Measurements from ENCODE around the gene PROM1. TPM values are rescaled to one million over a fixed set of nuclear protein-coding genes. Genes with fewer than 3 reads are reported as not detected.

Gene PROM1
- total and polyA plus RNA-seq, 2 of the 4 experiments (the other 2 are of a cell fraction) = not detected

DNA sequence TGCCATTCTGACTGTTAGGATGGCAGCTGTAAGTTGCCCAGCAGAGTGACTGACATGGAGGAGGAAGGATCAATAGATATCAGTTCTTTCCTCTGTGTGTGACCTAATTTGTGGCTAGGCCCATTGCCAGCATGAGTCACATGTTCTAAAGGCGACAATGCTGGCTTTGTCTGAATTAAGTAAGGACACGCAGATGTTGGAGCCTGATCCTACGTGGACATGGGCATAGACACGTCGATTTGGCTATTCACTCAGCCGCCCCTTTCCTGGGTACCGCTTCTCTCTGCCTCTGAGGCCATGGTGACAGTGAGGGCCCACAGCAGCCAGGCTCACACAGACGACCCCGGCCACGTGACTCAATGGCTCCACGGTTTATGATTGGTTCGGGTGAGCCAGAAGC, 16.3 kb downstream of the PROM1 start:
- ChIA-PET CTCF (no interaction called here), POLR2A (ENCODE audit: unreplicated experiment) (no interaction called here)
- DNase-seq (no peak), ATAC-seq (ENCODE audit: low read depth) (no peak)
- Histone ChIP-seq H3K4me2 (ENCODE audit: low read depth, low read length) (no peak overlapping the region), H3K4me3 (ENCODE audit: insufficient read depth, low read depth, low read length) (no peak overlapping the region), H3K27me3 (ENCODE audit: control insufficient read depth, insufficient read depth, low read length) (peaks cover 15% of the 10 kb centered on the region), H3K79me1 (ENCODE audit: low read depth in 1 of 2, low read length in 2 of 2) (no peaks in the 10 kb centered on the region), H3K9ac (ENCODE audit: low read depth, low read length) (no peak overlapping the region), H2BK5ac (ENCODE audit: low read depth, low read length, poor library complexity, severe bottlenecking) (no peak overlapping the region), H4K5ac (ENCODE audit: low read depth, low read length) (no peak overlapping the region), H3K4me1 (ENCODE audit: control insufficient read depth, insufficient read depth, low read length) (peaks cover 2% of the 10 kb centered on the region; the same call in 1 of the 2 replicates), H2BK20ac (ENCODE audit: low read depth, low read length) (no peak overlapping the region), H3K56ac (ENCODE audit: extremely low read depth, insufficient read depth, low read length) (no peak overlapping the region), H3K23ac (ENCODE audit: low read depth, low read length) (no peak overlapping the region), H3K27ac (ENCODE audit: insufficient read depth, low read length) (no peak overlapping the region), H3K18ac (ENCODE audit: low read depth, low read length) (no peak overlapping the region), H2BK120ac (ENCODE audit: low read depth, low read length) (no peak overlapping the region), H3K14ac (replicated peaks; ENCODE audit: low read depth, low read length) (no peak overlapping the region), H4K91ac (ENCODE audit: insufficient read depth, low read depth, low read length) (no peak overlapping the region), H3K36me3 (ENCODE audit: control insufficient read depth, insufficient read depth, low read length) (no peaks in the 10 kb centered on the region), H3K9me3 (ENCODE audit: control insufficient read depth, insufficient read depth, low read length) (no peaks in the 10 kb centered on the region), H2BK15ac (ENCODE audit: low read depth, low read length) (no peak overlapping the region), H2AK9ac (replicated peaks; ENCODE audit: low read depth, low read length, poor library complexity) (no peak overlapping the region), H4K8ac (ENCODE audit: low read depth in 2 of 2, low read length in 2 of 2) (no peak overlapping the region), H3K4ac (ENCODE audit: low read depth, low read length) (no peak overlapping the region), H2AFZ (replicated peaks; ENCODE audit: low read length, poor library complexity) (no peak overlapping the region), H4K20me1 (ENCODE audit: insufficient read depth, low read length) (no peaks in the 10 kb centered on the region), H3K9me1 (ENCODE audit: insufficient read depth, low read length) (no peaks in the 10 kb centered on the region), H2AK5ac (ENCODE audit: low read depth, low read length) (no peak overlapping the region)
- intact Hi-C loops (cut with micrococcal nuclease) = no loop called here
- dilution Hi-C loops (cut with HindIII; ENCODE audit: low sequenced_read_pairs, unreplicated experiment) = no loop called here
- TF ChIP-seq, protein P1, sequence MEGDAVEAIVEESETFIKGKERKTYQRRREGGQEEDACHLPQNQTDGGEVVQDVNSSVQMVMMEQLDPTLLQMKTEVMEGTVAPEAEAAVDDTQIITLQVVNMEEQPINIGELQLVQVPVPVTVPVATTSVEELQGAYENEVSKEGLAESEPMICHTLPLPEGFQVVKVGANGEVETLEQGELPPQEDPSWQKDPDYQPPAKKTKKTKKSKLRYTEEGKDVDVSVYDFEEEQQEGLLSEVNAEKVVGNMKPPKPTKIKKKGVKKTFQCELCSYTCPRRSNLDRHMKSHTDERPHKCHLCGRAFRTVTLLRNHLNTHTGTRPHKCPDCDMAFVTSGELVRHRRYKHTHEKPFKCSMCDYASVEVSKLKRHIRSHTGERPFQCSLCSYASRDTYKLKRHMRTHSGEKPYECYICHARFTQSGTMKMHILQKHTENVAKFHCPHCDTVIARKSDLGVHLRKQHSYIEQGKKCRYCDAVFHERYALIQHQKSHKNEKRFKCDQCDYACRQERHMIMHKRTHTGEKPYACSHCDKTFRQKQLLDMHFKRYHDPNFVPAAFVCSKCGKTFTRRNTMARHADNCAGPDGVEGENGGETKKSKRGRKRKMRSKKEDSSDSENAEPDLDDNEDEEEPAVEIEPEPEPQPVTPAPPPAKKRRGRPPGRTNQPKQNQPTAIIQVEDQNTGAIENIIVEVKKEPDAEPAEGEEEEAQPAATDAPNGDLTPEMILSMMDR (conservative IDR thresholded peaks at IDR 0.05; ENCODE audit: low read depth, low read length) = no peak
- TF ChIP-seq NFE2L2 (IDR thresholded peaks at IDR 0.05; ENCODE audit: low read depth, low read length) (no peak), RFX5 (IDR thresholded peaks at IDR 0.05; ENCODE audit: low read depth, low read length) (no peak), SMC3 (IDR thresholded peaks at IDR 0.05; ENCODE audit: low read depth, low read length) (no peak), MAZ (IDR thresholded peaks at IDR 0.05; ENCODE audit: borderline replicate concordance, low read depth, low read length) (no peak), CEBPB (IDR thresholded peaks at IDR 0.05; ENCODE audit: low read depth, low read length) (no peak), FOS (IDR thresholded peaks at IDR 0.05; ENCODE audit: low read depth, low read length) (no peak), BHLHE40 (IDR thresholded peaks at IDR 0.05; ENCODE audit: low read depth, low read length) (no peak), POLR2A (IDR thresholded peaks at IDR 0.05; ENCODE audit: low read depth, low read length) (no peak), RCOR1 (IDR thresholded peaks at IDR 0.05; ENCODE audit: insufficient replicate concordance, low read length) (no peak), MAFK (IDR thresholded peaks at IDR 0.05; ENCODE audit: low read depth, low read length) (no peak), RAD21 (IDR thresholded peaks at IDR 0.05; ENCODE audit: low read length) (no peak)
- TF ChIP-seq, protein P2, sequence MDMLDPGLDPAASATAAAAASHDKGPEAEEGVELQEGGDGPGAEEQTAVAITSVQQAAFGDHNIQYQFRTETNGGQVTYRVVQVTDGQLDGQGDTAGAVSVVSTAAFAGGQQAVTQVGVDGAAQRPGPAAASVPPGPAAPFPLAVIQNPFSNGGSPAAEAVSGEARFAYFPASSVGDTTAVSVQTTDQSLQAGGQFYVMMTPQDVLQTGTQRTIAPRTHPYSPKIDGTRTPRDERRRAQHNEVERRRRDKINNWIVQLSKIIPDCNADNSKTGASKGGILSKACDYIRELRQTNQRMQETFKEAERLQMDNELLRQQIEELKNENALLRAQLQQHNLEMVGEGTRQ (IDR thresholded peaks at IDR 0.05; ENCODE audit: low read depth, low read length) = no peak
- TF ChIP-seq, protein P3, sequence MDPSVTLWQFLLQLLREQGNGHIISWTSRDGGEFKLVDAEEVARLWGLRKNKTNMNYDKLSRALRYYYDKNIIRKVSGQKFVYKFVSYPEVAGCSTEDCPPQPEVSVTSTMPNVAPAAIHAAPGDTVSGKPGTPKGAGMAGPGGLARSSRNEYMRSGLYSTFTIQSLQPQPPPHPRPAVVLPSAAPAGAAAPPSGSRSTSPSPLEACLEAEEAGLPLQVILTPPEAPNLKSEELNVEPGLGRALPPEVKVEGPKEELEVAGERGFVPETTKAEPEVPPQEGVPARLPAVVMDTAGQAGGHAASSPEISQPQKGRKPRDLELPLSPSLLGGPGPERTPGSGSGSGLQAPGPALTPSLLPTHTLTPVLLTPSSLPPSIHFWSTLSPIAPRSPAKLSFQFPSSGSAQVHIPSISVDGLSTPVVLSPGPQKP (IDR thresholded peaks at IDR 0.05; ENCODE audit: borderline replicate concordance, low read depth, low read length) = no peak
- BruUV-seq (replicated peaks) = no TSS peak
- in situ Hi-C loops (cut with MboI; ENCODE audit: low sequenced_read_pairs) = no loop called here
- 62% methylated on average over 3 of the region's 12 CpGs; no CpG with 5 or more reads in 1 of the 2 experiments for WGBS, 2 experiments (ENCODE audit: extremely low coverage in 2 of 2, insufficient read length in 1 of 2)
